Sigmoid colon (tissue), 7 donors: ENCODE data around the gene PRSS48. TPM values are rescaled to one million over a fixed set of nuclear protein-coding genes. Genes with fewer than 3 reads are reported as not detected.

ENCODE experiments used
- DNase-seq: peaks from one replicate; pipeline ENCODE4 v3.0.0-alpha.2; 2019
- H3K27ac ChIP-seq, 4 donors: fragments of 200-600 bp; sonication (generic); one replicate each; pipeline ENCODE4 v1.5.1; 2016 to 2019; ENCODE audit warnings: mild to moderate bottlenecking in 1 of 4
- H3K27me3 ChIP-seq, 3 donors: fragments of 200-600 bp; sonication (generic); one replicate each; pipeline ENCODE4 v1.5.1; 2019; ENCODE audit warnings: mild to moderate bottlenecking in 1 of 3
- H3K36me3 ChIP-seq, 4 donors: fragments of 200-600 bp; sonication (generic); one replicate each; pipeline ENCODE4 v1.5.1; 2016 to 2019
- H3K4me1 ChIP-seq, 4 donors: fragments of 200-600 bp; sonication (generic); one replicate each; pipeline ENCODE4 v1.5.1; 2017 to 2019
- H3K4me3 ChIP-seq, 4 donors: fragments of 200-600 bp; sonication (generic); one replicate each; pipeline ENCODE4 v1.5.1; 2017 to 2019; ENCODE audit warnings: mild to moderate bottlenecking in 2 of 4, moderate library complexity in 1 of 4
- H3K9me3 ChIP-seq, 4 donors: fragments of 200-600 bp in 3 of 4; sonication (generic) in 3 of 4; one replicate each; pipeline versions ENCODE4 v1.5.1 to v1.6.1; 2013 to 2019
- EP300 ChIP-seq, 4 donors: sonication (generic); formaldehyde crosslinking; IDR thresholded peaks; one replicate each; pipeline ENCODE4 v1.6.1; 2017; ENCODE audit warnings: antibody characterized with exemption in 4 of 4
- POLR2A ChIP-seq, 2 donors: fragments of 450-650 bp; IDR thresholded peaks; one replicate each; pipeline ENCODE4 v1.6.1; 2016; ENCODE audit warnings: antibody characterized with exemption in 2 of 2, mild to moderate bottlenecking in 2 of 2, moderate library complexity in 2 of 2
- POLR2AphosphoS5 ChIP-seq, 4 donors: sonication (generic); formaldehyde crosslinking; IDR thresholded peaks; one replicate each; pipeline ENCODE4 v1.6.1; 2017; ENCODE audit warnings: antibody characterized with exemption in 4 of 4
- WGBS, 2 donors: extraction: QIAGEN DNeasy Blood & Tissue Kit; methylation state at CpG; one replicate each; pipeline ENCODE4 v1.1.7; 2013; 5-methylcytosine and 5-hydroxymethylcytosine counted together
- intact Hi-C: fragments of 100-400 bp; cut with DNase I; formaldehyde crosslinking; loops from one replicate; pipeline ENCODE4 v1.15.1; 2023
- polyA plus RNA-seq, 3 donors: library from polyadenylated mRNA; stranded (reverse); fragments of 200-250 nt; gene quantifications; one replicate each; pipeline ENCODE4 v1.2.3, GENCODE V29; 2013
- small RNA-seq, 3 donors: library from RNA; depleted of rRNA; stranded (forward); fragments of <200 nt; gene quantifications; one replicate each; pipeline ENCODE3, GENCODE V24; 2016
- total RNA-seq, 4 donors: library from RNA; depleted of rRNA; stranded (reverse); fragments of >200 nt; gene quantifications; one replicate each; pipeline ENCODE4 v1.1.0, GENCODE V29; 2016
- TF ChIP-seq, protein P1 (sequence below), 4 experiments: fragments of 450-650 bp in 3 of 4; fragments of 200-600 bp in 1 of 4; IDR thresholded peaks; one replicate each; pipeline ENCODE4 v1.5.1; 2016 to 2019; ENCODE audit warnings: antibody characterized with exemption in 4 of 4, mild to moderate bottlenecking in 3 of 4, moderate library complexity in 2 of 4
- donor health status: healthy with polysubstance abuse.
- donor health status: Bipolar disorder and iron deficiency.
- donor health status: healthy.

PRSS48 gene
- total and polyA plus RNA-seq, 7 donors, result not detected

DNA sequence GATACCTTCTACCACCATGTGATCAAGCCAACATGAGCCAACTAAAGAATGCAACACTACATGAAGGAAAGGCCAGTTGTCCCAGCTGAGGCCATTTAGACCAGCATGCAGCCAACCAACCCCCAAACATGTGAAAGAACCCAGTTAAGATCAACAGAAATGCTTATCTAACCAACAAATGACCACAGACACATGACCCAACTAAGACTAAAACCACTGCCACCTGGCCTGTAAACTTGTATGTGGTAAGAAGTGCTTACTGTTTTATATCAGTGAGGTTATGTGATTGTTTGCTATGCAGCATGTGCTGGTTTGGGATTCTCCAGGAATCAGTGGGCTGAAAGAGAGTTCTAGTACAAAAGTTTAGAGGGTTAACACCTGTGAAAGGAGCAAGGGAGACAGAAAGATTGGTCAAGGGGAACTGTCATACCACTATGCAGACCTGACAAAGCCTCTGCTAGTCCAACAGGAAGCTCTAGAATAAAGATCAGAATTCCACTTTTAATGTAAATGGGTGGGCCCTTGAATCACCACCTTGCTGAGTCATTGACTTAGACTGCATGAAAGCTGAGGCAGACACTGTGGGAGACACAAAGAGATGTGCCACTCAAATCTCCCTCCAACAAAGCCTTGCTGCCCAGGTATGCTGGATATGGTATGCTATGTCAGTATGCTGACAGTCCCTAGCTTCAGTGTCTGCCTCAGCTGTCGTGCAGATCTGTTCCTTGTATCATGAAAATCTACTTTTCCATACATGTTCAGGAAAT lies 54.5 kb downstream of the PRSS48 start:
- Histone ChIP-seq H3K9me3 (no peaks in the 10 kb centered on the region), H3K27ac (no peak overlapping the region), H3K4me3 (no peak overlapping the region), H3K27me3 (no peaks in the 10 kb centered on the region), H3K4me1 (no peaks in the 10 kb centered on the region), H3K36me3 (no peaks in the 10 kb centered on the region)
- intact Hi-C loops, result no loop called here
- TF ChIP-seq, protein P1, sequence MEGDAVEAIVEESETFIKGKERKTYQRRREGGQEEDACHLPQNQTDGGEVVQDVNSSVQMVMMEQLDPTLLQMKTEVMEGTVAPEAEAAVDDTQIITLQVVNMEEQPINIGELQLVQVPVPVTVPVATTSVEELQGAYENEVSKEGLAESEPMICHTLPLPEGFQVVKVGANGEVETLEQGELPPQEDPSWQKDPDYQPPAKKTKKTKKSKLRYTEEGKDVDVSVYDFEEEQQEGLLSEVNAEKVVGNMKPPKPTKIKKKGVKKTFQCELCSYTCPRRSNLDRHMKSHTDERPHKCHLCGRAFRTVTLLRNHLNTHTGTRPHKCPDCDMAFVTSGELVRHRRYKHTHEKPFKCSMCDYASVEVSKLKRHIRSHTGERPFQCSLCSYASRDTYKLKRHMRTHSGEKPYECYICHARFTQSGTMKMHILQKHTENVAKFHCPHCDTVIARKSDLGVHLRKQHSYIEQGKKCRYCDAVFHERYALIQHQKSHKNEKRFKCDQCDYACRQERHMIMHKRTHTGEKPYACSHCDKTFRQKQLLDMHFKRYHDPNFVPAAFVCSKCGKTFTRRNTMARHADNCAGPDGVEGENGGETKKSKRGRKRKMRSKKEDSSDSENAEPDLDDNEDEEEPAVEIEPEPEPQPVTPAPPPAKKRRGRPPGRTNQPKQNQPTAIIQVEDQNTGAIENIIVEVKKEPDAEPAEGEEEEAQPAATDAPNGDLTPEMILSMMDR (IDR thresholded peaks at IDR 0.05), result no peak
- DNase-seq, result no peak
- WGBS, 2 donors, result 74 to 91% methylated on average over 1 of the region's 1 CpG

GRCh38 chr4:151339467-151339866 lies 62.5 kb downstream of the PRSS48 start:
- no peaks in the 10 kb centered on the region for H3K27me3 ChIP-seq
- no peak for TF ChIP-seq POLR2AphosphoS5 (IDR thresholded peaks at IDR 0.05)
- no peak for TF ChIP-seq POLR2A (IDR thresholded peaks at IDR 0.05)
- TF ChIP-seq EP300 (IDR thresholded peaks at IDR 0.05), result no peak
- 40 to 82% methylated on average over 2 of the region's 2 CpGs for WGBS, 2 donors
- H3K36me3 ChIP-seq, result no peaks in the 10 kb centered on the region
- intact Hi-C loops, result no loop called here
- no peak overlapping the region for H3K4me3 ChIP-seq
- no peaks in the 10 kb centered on the region for H3K4me1 ChIP-seq
- no peak overlapping the region for H3K27ac ChIP-seq
- DNase-seq, result no peak
- no peaks in the 10 kb centered on the region for H3K9me3 ChIP-seq

DNA sequence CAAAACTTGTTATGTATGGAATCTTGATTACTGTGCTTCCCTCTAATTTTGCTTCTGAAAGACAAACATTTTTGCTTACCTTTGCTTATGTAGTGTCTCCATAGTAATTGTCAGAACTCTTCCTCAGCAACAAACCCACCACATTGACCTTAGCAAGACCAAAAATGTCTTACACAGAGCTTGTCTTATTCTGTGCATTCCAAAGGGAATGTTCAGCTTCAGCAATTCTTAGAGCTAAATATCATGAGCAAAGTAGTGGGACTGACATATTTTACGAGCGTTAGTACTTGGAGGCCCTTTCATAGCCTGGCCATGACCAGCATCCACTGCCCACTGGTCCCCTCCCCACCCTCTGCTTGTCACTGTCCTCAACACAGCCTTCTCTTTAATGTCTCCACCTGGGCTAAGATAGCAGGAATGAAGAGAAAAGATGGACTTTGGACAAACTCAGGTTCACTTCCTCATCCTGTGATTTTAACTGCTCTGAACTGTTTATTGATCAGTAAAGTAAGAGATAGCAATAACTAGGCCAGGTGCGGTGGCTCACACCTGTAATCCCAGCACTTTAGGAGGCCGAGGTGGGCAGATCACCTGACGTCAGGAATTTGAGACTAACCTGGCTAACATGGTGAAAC lies 63.9 kb downstream of the PRSS48 start:
- Histone ChIP-seq H3K27ac (no peak overlapping the region), H3K9me3 (no peaks in the 10 kb centered on the region), H3K4me3 (no peak overlapping the region), H3K36me3 (no peaks in the 10 kb centered on the region), H3K4me1 (no peaks in the 10 kb centered on the region), H3K27me3 (no peaks in the 10 kb centered on the region)
- 20 to 74% methylated on average over 5 of the region's 5 CpGs for WGBS, 2 donors
- intact Hi-C loops, result no loop called here
- no peak for TF ChIP-seq POLR2A (IDR thresholded peaks at IDR 0.05)
- TF ChIP-seq, protein P1 (IDR thresholded peaks at IDR 0.05), result no peak
- no peak for DNase-seq

Small RNAs within 50 kb of the gene (small RNA-seq; reads per million reads assigned to genes)
- gene AC104819.2 (0 reads per million in 3 donors), gene RNU6-1282P (0 reads per million in 3 donors)

Other genes with a start within 250 kb of the PRSS48 start
- 1,000 to 10,000 TPM; 4,012 to 6,800 (median 5,576) TPM for gene RPS3A, start 177.5 kb upstream of the PRSS48 start, total RNA-seq
- 1,000 to 10,000 TPM; 3,214 to 5,574 (median 3,832) TPM for gene RPS3A, start 177.5 kb upstream of the PRSS48 start, polyA plus RNA-seq
- 100 to 1,000 TPM; 105 to 195 (median 128) TPM for gene SH3D19, start 48.4 kb downstream of the PRSS48 start, total RNA-seq
- 10 to 100 TPM; 31.4 to 84.7 (median 62.7) TPM for gene SH3D19, start 48.4 kb downstream of the PRSS48 start, polyA plus RNA-seq
- 1 to 10 TPM; 1.4 to 2.2 (median 2.0) TPM for gene FHIP1A, start 132.0 kb downstream of the PRSS48 start, total RNA-seq
- 1 to 10 TPM; 1.8 to 6.0 (median 3.0) TPM for gene FHIP1A, start 132.0 kb downstream of the PRSS48 start, polyA plus RNA-seq